Fibroblast of peridontal ligament (primary cell): ENCODE results near the gene FERMT3.
"Not testable (repeated sequence)": the region's sequence is repeated elsewhere in the genome, so short reads cannot be mapped to it uniquely, and the experiment has no call there.

Experiments
- DNase-seq: peaks from one replicate; pipeline ENCODE4 v3.0.0-alpha.2; 2010; ENCODE audit errors: extremely low read depth

FERMT3 gene

DNA sequence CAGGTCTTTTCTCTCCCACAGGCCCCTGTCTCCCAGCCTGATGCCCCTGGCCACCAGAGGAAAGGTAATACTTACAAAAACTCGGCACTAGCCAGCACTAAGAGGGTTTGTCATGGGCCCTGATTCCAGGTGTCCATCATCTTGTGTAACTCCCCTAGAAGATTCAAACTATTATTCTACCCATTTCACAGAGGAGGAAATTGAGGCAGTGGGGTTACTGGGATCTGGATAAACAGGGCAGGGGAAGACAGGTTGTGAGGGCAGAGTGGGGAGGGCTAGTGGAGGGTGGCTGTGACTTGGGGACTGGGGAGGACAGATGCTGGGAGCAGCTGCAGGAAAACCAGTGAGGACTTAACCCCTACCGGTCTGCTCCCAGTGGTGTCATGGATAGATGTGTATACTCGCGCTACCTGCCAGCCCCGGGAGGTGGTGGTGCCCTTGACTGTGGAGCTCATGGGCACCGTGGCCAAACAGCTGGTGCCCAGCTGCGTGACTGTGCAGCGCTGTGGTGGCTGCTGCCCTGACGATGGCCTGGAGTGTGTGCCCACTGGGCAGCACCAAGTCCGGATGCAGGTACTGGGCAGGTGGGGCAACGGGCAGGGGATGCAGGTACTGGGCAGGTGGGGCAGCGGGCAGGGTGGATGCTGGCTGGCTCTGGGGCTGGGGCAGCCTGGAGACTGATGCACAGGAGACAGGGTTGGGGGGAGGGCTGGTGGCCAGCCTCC is 29.1 kb downstream of the FERMT3 start:
- DNase-seq, result no peak

GRCh38 chr11:64237484-64237951 is 31.0 kb downstream of the FERMT3 start:
- no peak for DNase-seq

DNA sequence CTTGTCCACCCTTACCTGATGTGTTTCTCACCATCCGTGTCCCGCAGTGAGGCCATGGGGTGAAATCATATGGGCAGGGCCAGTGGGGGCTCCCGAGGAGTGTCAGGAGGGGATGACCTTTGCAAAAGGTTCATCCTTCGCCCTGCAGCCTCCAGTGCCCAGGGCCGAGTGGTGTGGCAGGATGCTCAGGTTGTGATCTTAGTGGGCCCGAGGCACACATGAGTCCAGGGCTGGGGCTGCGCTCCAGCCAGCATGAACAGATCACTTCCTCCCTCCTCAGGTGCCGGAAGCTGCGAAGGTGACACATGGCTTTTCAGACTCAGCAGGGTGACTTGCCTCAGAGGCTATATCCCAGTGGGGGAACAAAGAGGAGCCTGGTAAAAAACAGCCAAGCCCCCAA is 31.6 kb downstream of the FERMT3 start:
- DNase-seq, result no peak

- DNase-seq, result no peak
Measured at GRCh38 chr11:64238999-64239398, 32.5 kb downstream of the FERMT3 start.

- no peak for DNase-seq
Measured at GRCh38 chr11:64239662-64240434, 33.3 kb downstream of the FERMT3 start.

- peak; percentile 94 for DNase-seq
Measured at GRCh38 chr11:64240435-64241240, 34.1 kb downstream of the FERMT3 start, which contains the start of gene FKBP2. Gene FKBP2, plus strand, starts transcription at chr11:64241095. Its CDS starts 1,293 bp downstream, at chr11:64242388.

- DNase-seq, result peak; percentile 98
Measured at GRCh38 chr11:64241241-64241490, 34.6 kb downstream of the FERMT3 start.

- DNase-seq, result no peak
Measured at GRCh38 chr11:64241491-64242374, 35.2 kb downstream of the FERMT3 start.

DNA sequence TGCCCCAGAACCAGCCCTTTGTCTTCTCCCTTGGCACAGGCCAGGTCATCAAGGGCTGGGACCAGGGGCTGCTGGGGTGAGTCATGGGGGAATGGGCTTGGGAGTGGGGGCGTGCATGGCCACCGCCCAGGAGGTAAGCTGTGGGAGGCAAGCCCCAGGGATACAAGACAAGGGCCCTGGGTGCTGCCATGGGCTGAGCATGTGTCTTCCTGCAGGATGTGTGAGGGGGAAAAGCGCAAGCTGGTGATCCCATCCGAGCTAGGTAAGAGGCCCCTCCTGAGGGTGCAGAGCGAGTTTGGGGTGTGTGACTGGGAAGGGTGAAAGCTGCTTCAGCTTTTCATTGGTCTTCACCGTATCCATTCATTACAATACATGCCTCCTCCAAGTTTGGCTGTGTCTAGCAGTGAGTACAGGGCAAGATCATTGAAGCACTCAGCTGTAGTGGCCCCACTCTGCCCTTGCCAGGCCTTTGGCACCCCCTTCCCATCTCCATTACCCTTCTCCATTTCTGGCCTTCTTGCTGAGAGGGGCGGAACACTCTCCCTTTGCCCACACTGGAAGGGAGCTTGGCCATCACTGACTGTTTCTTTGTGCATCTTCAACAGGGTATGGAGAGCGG is 36.8 kb downstream of the FERMT3 start:
- DNase-seq, result no peak

DNA sequence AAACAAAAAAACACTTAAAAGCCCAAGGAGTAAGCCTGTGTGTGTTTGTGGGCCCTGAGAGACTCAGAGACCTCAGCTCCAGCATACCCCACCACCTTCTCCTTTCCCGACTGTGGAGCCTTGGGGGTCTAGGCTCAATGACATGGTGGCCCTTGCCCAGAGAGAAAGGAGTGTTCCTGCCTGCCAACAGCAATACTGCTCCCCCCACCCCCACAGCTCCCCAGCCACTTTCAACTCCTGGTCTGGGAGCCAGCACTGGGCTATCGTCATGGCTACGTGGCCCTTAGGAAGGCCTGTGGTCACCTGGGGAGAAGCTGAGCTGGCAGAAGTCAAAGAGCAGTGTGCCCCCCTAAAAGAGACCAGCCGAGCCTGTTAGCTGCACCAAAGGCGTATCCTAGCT is 37.6 kb downstream of the FERMT3 start:
- DNase-seq, result no peak

- no peak for DNase-seq
Measured at GRCh38 chr11:64244966-64245365, 38.4 kb downstream of the FERMT3 start.

DNA sequence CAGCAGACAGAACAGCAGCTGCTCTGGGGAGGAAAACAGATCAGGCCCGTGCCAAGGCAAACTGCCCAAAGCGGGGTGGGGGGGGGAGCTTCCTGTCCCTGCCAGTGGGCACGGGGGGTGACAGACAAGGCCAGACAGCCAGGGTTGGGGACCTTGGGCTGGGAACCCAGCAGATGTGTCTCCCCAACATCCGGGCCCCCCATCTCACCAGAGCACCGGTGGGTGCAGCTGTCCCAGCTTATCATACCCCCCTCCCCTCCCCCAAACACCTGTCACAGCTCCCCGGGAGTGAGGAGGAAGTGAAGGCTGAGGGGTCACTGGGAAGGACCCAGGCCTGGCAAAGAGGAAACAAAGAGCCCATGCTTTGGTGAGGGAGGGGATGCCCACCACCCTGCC is 38.9 kb downstream of the FERMT3 start:
- no peak for DNase-seq

GRCh38 chr11:64245797-64246620 is 39.5 kb downstream of the FERMT3 start:
- DNase-seq, result peak; percentile 77

GRCh38 chr11:64246621-64246870 is 40.0 kb downstream of the FERMT3 start:
- not testable (repeated sequence) for DNase-seq

DNA sequence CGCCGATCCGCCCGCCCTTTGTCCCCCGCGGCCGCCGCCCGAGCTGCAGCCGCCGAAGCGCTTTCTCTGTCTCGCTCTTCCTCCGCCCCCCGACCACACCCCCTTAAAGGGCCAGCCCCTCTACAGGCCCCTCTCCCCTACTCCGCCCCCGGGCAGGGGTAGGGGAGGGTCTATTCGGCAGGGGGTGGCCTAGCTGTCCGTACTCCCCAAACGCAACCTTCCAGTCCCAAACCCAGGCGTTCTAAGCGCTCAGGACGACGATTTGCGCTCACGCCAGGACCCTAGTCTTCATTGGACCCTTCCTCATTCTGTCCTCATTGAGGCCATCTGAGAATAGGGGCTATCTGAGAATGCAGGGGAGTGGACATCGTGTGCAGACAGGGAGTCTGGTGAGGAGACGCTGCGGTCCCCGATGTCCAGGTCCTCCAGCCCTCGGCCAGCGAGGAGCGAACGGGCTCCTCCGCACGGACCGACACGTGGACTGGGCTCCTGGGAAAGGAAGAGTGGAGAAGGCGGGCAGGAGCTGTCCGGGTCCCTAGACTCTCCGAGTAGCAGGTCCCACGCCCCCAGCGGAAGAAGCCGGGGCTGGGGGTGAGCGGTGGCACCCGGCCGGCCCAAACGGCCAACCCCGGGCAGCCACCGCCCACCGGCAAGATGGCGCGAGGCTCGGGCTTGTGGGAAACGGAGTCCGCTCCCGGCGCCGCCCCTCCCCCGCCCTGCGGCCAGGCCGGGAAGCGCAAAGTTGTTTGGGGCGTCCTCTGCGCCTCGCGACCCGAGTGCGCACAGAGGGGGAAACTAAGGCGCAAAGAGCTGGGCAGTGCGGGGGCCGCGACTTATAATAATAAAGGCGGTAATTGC is 40.6 kb downstream of the FERMT3 start, which contains the start of gene PPP1R14B:
Gene PPP1R14B (minus strand): TSS at position 73 of the 858 bp plus-strand sequence. CDS start 270 bp downstream, outside the sequence.
- peak; percentile 68 for DNase-seq

DNA sequence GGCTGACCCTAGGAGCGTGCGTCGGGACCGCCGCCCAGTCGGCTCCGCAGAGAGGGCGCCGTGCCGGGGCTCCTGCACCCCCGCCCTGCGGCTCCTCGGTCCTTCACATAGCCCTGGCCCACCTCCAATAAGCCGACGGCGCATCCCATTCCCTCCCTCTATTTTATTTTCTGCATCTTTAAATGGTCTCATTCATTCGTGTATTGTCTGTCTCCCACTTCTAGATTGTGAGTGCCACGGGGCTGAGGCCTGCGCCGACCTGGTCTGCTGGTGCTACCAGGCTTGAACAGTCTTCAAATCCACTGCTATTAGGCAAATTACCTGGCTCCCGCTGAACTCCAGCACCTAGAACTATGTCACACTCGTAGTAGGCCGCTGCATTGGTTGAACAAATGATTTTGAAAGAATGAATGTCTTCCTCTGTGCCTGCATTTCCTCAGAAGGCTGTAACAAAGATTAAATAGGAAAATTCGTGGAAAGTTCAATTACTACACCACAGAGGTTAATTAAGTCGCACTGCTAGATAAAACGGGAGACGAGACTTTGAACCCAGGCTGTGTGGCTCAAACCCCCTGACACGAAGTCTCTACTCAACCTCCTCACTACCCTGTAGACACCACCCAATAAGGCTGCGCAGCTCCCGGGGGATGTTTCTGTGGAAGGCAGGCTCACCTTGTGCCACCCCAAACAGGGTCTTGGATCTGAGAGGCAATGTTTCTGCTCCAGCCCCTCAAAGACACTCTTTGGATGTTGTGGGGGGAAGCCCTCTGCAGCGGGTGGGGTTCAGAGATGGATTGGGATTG is 41.4 kb downstream of the FERMT3 start:
- no peak for DNase-seq

GRCh38 chr11:64248578-64248977 is 42.1 kb downstream of the FERMT3 start:
- no peak for DNase-seq

DNA sequence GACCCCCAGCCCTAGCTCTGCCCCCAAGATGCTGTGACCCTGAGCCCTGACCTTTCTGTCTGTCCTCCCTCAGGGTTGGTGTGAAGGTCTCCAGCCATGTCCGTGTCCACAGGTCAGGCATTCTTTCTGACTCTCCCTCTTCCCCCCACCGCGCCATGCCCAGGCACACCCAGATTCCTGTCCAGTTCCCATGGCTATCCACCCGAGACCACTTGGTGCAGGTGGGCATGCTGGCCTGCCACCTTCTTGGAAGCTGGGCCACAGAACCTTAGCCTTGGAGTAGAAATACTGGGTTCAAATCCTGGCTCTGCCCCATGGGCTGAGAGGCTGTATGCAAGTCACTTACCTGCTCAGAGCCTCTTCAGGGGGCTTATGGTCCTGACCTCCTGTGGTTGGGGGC is 42.5 kb downstream of the FERMT3 start:
- no peak for DNase-seq
